ENCODE results near the gene TNC. TPM values are rescaled to one million over a fixed set of nuclear protein-coding genes. Genes with fewer than 3 reads are reported as not detected.

Gene TNC
- 100 to 1,000 TPM; 166 to 329 TPM for total RNA-seq
- polyA plus RNA-seq (ENCODE audit: insufficient read length in 6 of 6): 100 to 1,000 TPM in 3 of 6 donors, 10 to 100 TPM in 3; 66.3 to 136 (median 99.9) TPM
- long read RNA-seq, donor 1, partial matches to known transcripts: 25 of 26 reads
- long read RNA-seq, donor 1, other reads (novel, unspliced or antisense): 0 of 26 reads
- long read RNA-seq, donor 2, partial matches to known transcripts: 10 of 12 reads
- long read RNA-seq, donor 2, other reads (novel, unspliced or antisense): 0 of 12 reads
- long read RNA-seq, donor 3: 0 reads
- long read RNA-seq, donor 4, partial matches to known transcripts: 2 of 3 reads
- long read RNA-seq, donor 4, other reads (novel, unspliced or antisense): 1 of 3 reads
- long read RNA-seq, donor 5, full-length matches to known transcripts: 1 of 14 reads
- long read RNA-seq, donor 5, partial matches to known transcripts: 13 of 14 reads
- long read RNA-seq, donor 5, other reads (novel, unspliced or antisense): 0 of 14 reads
- long read RNA-seq, donor 6: 0 reads
- long read RNA-seq, donor 7: 0 reads
- long read RNA-seq, donor 8, partial matches to known transcripts: 12 of 12 reads
- long read RNA-seq, donor 8, other reads (novel, unspliced or antisense): 0 of 12 reads
- long read RNA-seq, donor 9: 0 reads
- long read RNA-seq, donor 10, partial matches to known transcripts: 4 of 5 reads
- long read RNA-seq, donor 10, other reads (novel, unspliced or antisense): 1 of 5 reads
- long read RNA-seq, donor 11, full-length matches to known transcripts: 5 of 52 reads
- long read RNA-seq, donor 11, partial matches to known transcripts: 47 of 52 reads
- long read RNA-seq, donor 11, other reads (novel, unspliced or antisense): 0 of 52 reads
- long read RNA-seq, donor 12: 0 reads

DNA sequence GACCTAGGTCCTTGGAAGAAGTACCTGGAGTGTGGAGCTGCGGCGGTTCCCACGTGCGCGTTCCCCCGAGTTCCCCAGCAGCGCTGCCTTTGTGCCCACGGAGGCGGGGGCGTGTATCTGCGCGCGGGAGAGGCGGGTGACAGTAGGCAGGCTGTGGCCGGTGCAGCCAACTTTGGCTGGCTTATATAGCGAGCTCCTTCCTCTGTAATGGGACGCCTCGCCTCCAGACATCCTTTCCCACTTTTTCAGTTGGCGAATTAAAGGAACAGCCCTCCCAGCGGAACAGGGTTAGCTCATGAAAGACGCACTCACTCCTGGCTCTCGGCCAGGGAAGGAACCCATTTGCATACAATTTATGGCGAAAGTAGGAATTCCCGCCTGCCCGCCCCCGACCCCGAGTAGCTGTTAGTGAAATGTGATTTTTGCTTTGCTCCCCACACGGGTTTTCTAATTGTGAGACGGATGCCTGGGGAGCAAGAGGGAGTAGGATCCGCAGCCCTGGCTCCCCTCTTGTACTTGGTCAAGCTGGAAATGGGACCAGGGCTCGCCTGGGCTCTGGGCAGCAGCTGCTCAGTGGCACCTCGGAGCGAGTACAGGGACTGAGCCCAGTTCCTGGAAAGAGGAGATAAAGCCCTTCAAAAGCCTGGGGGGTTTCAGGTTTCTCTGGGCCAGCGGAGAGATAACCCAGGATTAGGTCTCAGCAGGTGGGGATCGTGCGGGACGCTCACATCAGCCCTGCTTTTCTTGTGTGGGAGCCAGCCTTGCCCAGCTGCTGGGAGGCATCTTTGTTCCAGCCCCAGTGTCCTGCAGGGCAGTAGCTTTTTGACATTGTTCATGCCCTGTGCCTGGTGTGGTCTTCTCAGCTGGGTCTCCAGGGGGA is at the start of gene TNC:
Gene TNC, minus strand, starts transcription at position 159 of the 880 bp plus-strand sequence. CDS start 27,139 bp downstream, outside the sequence.
- H3K27ac ChIP-seq: peak within 1 kb of the TSS; percentile 50 to 65
- DNase-seq: peak; percentile 56 to 88 (median 74)
- peak within 1 kb of the TSS; percentile 21 to 28 for H3K4me3 ChIP-seq
- peak; percentile 80 for ATAC-seq
- peaks cover 0 to 1% of the 10 kb centered on the region in 2 donors for H3K9me3 ChIP-seq
- no peaks in the 10 kb centered on the region for H3K36me3 ChIP-seq
- intact Hi-C loops (cut with DNase I): no loop called here
- peaks cover 0 to 7% of the 10 kb centered on the region in 2 donors for H3K4me1 ChIP-seq
- TF ChIP-seq CTCF (IDR thresholded peaks at IDR 0.05): no peak
- peaks cover 0 to 57% of the 10 kb centered on the region in 2 donors for H3K27me3 ChIP-seq

GRCh38 chr9:115167175-115167574 is 49.2 kb upstream of the TNC start:
- TF ChIP-seq CTCF (IDR thresholded peaks at IDR 0.05): no peak
- ATAC-seq: no peak
- intact Hi-C loops (cut with DNase I): no loop called here

DNA sequence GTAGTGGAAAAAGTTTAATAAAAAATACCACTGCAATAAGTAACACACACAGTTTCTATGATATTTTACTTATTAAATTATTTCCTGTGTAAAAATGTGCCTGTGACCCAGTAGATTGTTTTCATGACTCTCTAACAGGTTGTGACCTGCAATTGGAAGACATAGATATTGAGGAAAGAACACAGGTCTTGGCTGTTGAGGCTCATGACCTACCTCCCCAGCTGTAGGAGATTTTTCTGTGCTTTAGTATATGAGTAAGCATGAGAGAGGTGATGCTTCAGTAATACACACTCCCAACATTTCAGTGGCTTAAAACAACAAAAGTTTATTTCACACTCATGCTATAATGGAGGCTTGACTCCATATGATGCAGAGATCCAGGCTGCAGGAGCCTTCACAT is 47.3 kb upstream of the TNC start:
- H3K36me3 ChIP-seq: no peaks in the 10 kb centered on the region
- H3K4me1 ChIP-seq: no peaks in the 10 kb centered on the region
- H3K27me3 ChIP-seq: no peaks in the 10 kb centered on the region
- no peak overlapping the region for H3K4me3 ChIP-seq
- intact Hi-C loops (cut with DNase I): no loop called here
- H3K27ac ChIP-seq: no peak overlapping the region
- H3K9me3 ChIP-seq: no peaks in the 10 kb centered on the region
- no peak for ATAC-seq
- DNase-seq: no peak
- TF ChIP-seq CTCF (IDR thresholded peaks at IDR 0.05): no peak

More at GRCh38 chr9:115167175-115167574, 49.2 kb upstream of the TNC start:
- H3K27me3 ChIP-seq: no peaks in the 10 kb centered on the region
- no peak overlapping the region for H3K27ac ChIP-seq
- H3K36me3 ChIP-seq: no peaks in the 10 kb centered on the region
- H3K4me3 ChIP-seq: no peak overlapping the region
- no peaks in the 10 kb centered on the region for H3K4me1 ChIP-seq
- no peaks in the 10 kb centered on the region for H3K9me3 ChIP-seq
- no peak for DNase-seq

DNA sequence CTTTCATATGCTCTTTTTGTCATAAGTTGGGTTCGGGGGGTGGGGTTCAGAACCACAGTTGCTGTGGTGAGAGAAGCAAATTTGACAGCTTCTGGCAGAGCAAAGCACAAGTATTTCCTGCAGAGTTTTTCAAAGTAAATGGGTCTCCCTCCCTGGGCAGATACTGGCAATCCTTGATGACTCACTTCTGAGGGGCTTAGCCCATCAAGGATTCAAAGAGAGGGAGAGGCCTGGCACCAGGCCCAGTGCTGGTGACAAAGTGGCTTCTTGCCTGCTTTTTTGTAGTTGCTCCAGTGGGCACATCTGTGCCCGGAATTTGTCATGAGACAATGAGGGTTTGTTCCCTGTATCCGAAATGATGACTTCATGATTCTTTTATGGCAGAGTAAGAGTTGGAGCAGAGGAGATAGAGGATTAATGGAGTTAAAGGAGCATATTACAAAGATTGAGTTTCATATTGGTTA is 46.6 kb upstream of the TNC start:
- no peak for ATAC-seq
- Histone ChIP-seq H3K27me3 (no peaks in the 10 kb centered on the region), H3K4me3 (no peak overlapping the region), H3K27ac (peak overlapping the region in 1 of 2 donors; percentile 21), H3K36me3 (no peaks in the 10 kb centered on the region), H3K4me1 (no peaks in the 10 kb centered on the region), H3K9me3 (no peaks in the 10 kb centered on the region)
- peak in 3 of 4 donors; percentile 41 to 71 (median 47) for DNase-seq
- TF ChIP-seq CTCF (IDR thresholded peaks at IDR 0.05): no peak
- intact Hi-C loops (cut with DNase I): no loop called here

All from left lung (tissue), 14 donors.